ENCODE data around the gene BMP8B.

The BMP8B gene

GRCh38 chr1:39753132-39754025 lies 35.3 kb downstream of the BMP8B start:
- Mint-ChIP-seq H3K4me3 (no peak overlapping the region), H3K27ac (no peak overlapping the region), H3K27me3 (no peaks in the 10 kb centered on the region), H3K36me3 (ENCODE audit: low read depth) (peaks cover 95% of the 10 kb centered on the region), H3K4me1 (ENCODE audit: low read depth) (no peaks in the 10 kb centered on the region), H3K9me3 (no peaks in the 10 kb centered on the region)
- intact Hi-C loops (cut with micrococcal nuclease): no loop called here

GRCh38 chr1:39752703-39753102 lies 36.0 kb downstream of the BMP8B start:
- Mint-ChIP-seq H3K9me3 (no peaks in the 10 kb centered on the region), H3K4me3 (no peak overlapping the region), H3K4me1 (ENCODE audit: low read depth) (no peaks in the 10 kb centered on the region), H3K27ac (no peak overlapping the region), H3K36me3 (ENCODE audit: low read depth) (peaks cover 95% of the 10 kb centered on the region), H3K27me3 (no peaks in the 10 kb centered on the region)
- intact Hi-C loops (cut with micrococcal nuclease): no loop called here

GRCh38 chr1:39751595-39751994 lies 37.1 kb downstream of the BMP8B start:
- H3K9me3 Mint-ChIP-seq: no peaks in the 10 kb centered on the region
- H3K27me3 Mint-ChIP-seq: no peaks in the 10 kb centered on the region
- no peak overlapping the region for H3K27ac Mint-ChIP-seq
- H3K36me3 Mint-ChIP-seq (ENCODE audit: low read depth): peaks cover 98% of the 10 kb centered on the region
- no peaks in the 10 kb centered on the region for H3K4me1 Mint-ChIP-seq (ENCODE audit: low read depth)
- no peak overlapping the region for H3K4me3 Mint-ChIP-seq
- intact Hi-C loops (cut with micrococcal nuclease): no loop called here

- Mint-ChIP-seq H3K4me3 (no peak overlapping the region), H3K27ac (no peak overlapping the region), H3K27me3 (no peaks in the 10 kb centered on the region), H3K9me3 (no peaks in the 10 kb centered on the region), H3K36me3 (ENCODE audit: low read depth) (peaks cover 95% of the 10 kb centered on the region), H3K4me1 (ENCODE audit: low read depth) (peaks cover under 1% of the 10 kb centered on the region)
- intact Hi-C loops (cut with micrococcal nuclease): no loop called here
Observed at GRCh38 chr1:39745016-39745670, 43.5 kb downstream of the BMP8B start.

- Mint-ChIP-seq H3K4me3 (peak within 1 kb of the TSS; percentile 89), H3K9me3 (peaks cover 6% of the 10 kb centered on the region), H3K27ac (peak within 1 kb of the TSS; percentile 91), H3K27me3 (peaks cover 23% of the 10 kb centered on the region), H3K4me1 (ENCODE audit: low read depth) (peaks cover 13% of the 10 kb centered on the region), H3K36me3 (ENCODE audit: low read depth) (peaks cover 52% of the 10 kb centered on the region)
- intact Hi-C loops (cut with micrococcal nuclease): no loop called here
Observed at GRCh38 chr1:39738622-39739366, 49.9 kb downstream of the BMP8B start, which contains the start of gene PPIE. PPIE (plus strand) TSS chr1:39738882; CDS start chr1:39738901, 19 bp downstream.

- Mint-ChIP-seq H3K4me3 (no peak overlapping the region), H3K27me3 (peaks cover 32% of the 10 kb centered on the region), H3K27ac (no peak overlapping the region), H3K4me1 (ENCODE audit: low read depth) (peaks cover 13% of the 10 kb centered on the region), H3K36me3 (ENCODE audit: low read depth) (peaks cover 40% of the 10 kb centered on the region), H3K9me3 (peaks cover 6% of the 10 kb centered on the region)
- intact Hi-C loops (cut with micrococcal nuclease): no loop called here
Observed at GRCh38 chr1:39737546-39738169, 51.0 kb downstream of the BMP8B start.

GRCh38 chr1:39735731-39736130 lies 52.9 kb downstream of the BMP8B start:
- H3K4me3 Mint-ChIP-seq: no peak overlapping the region
- peaks cover 13% of the 10 kb centered on the region for H3K4me1 Mint-ChIP-seq (ENCODE audit: low read depth)
- H3K27me3 Mint-ChIP-seq: peaks cover 40% of the 10 kb centered on the region
- H3K27ac Mint-ChIP-seq: no peak overlapping the region
- peaks cover 22% of the 10 kb centered on the region for H3K36me3 Mint-ChIP-seq (ENCODE audit: low read depth)
- intact Hi-C loops (cut with micrococcal nuclease): no loop called here
- peaks cover 6% of the 10 kb centered on the region for H3K9me3 Mint-ChIP-seq

- intact Hi-C loops (cut with micrococcal nuclease): no loop called here
- peaks cover 6% of the 10 kb centered on the region for H3K9me3 Mint-ChIP-seq
- H3K4me1 Mint-ChIP-seq (ENCODE audit: low read depth): peaks cover 8% of the 10 kb centered on the region
- H3K27me3 Mint-ChIP-seq: peaks cover 63% of the 10 kb centered on the region
- no peak overlapping the region for H3K4me3 Mint-ChIP-seq
- no peaks in the 10 kb centered on the region for H3K36me3 Mint-ChIP-seq (ENCODE audit: low read depth)
- no peak overlapping the region for H3K27ac Mint-ChIP-seq
Observed at GRCh38 chr1:39733161-39733560, 55.5 kb downstream of the BMP8B start.

- Mint-ChIP-seq H3K4me3 (no peak overlapping the region), H3K9me3 (peaks cover 6% of the 10 kb centered on the region), H3K27me3 (peaks cover 68% of the 10 kb centered on the region), H3K36me3 (ENCODE audit: low read depth) (no peaks in the 10 kb centered on the region), H3K27ac (no peak overlapping the region), H3K4me1 (ENCODE audit: low read depth) (peaks cover 12% of the 10 kb centered on the region)
- intact Hi-C loops (cut with micrococcal nuclease): no loop called here
Observed at GRCh38 chr1:39732730-39733129, 55.9 kb downstream of the BMP8B start.

- H3K27ac Mint-ChIP-seq: no peak overlapping the region
- H3K36me3 Mint-ChIP-seq (ENCODE audit: low read depth): no peaks in the 10 kb centered on the region
- H3K4me3 Mint-ChIP-seq: no peak overlapping the region
- no peaks in the 10 kb centered on the region for H3K9me3 Mint-ChIP-seq
- intact Hi-C loops (cut with micrococcal nuclease): no loop called here
- peaks cover 14% of the 10 kb centered on the region for H3K4me1 Mint-ChIP-seq (ENCODE audit: low read depth)
- H3K27me3 Mint-ChIP-seq: peaks cover 78% of the 10 kb centered on the region
Observed at GRCh38 chr1:39729842-39730241, 58.8 kb downstream of the BMP8B start.

GRCh38 chr1:39729030-39729429 lies 59.6 kb downstream of the BMP8B start:
- Mint-ChIP-seq H3K27ac (no peak overlapping the region), H3K4me1 (ENCODE audit: low read depth) (peaks cover 14% of the 10 kb centered on the region), H3K9me3 (no peaks in the 10 kb centered on the region), H3K36me3 (ENCODE audit: low read depth) (no peaks in the 10 kb centered on the region), H3K4me3 (no peak overlapping the region), H3K27me3 (peaks cover 79% of the 10 kb centered on the region)
- intact Hi-C loops (cut with micrococcal nuclease): no loop called here

- H3K27me3 Mint-ChIP-seq: peaks cover 71% of the 10 kb centered on the region
- no peaks in the 10 kb centered on the region for H3K9me3 Mint-ChIP-seq
- peaks cover 14% of the 10 kb centered on the region for H3K4me1 Mint-ChIP-seq (ENCODE audit: low read depth)
- H3K27ac Mint-ChIP-seq: no peak overlapping the region
- H3K36me3 Mint-ChIP-seq (ENCODE audit: low read depth): no peaks in the 10 kb centered on the region
- intact Hi-C loops (cut with micrococcal nuclease): no loop called here
- no peak overlapping the region for H3K4me3 Mint-ChIP-seq
Observed at GRCh38 chr1:39727932-39728317, 60.7 kb downstream of the BMP8B start.

GRCh38 chr1:39727221-39727931 lies 61.3 kb downstream of the BMP8B start:
- H3K4me3 Mint-ChIP-seq: no peak overlapping the region
- no peaks in the 10 kb centered on the region for H3K9me3 Mint-ChIP-seq
- intact Hi-C loops (cut with micrococcal nuclease): no loop called here
- H3K4me1 Mint-ChIP-seq (ENCODE audit: low read depth): peaks cover 14% of the 10 kb centered on the region
- no peaks in the 10 kb centered on the region for H3K36me3 Mint-ChIP-seq (ENCODE audit: low read depth)
- no peak overlapping the region for H3K27ac Mint-ChIP-seq
- H3K27me3 Mint-ChIP-seq: peaks cover 68% of the 10 kb centered on the region

All from dendritic cell treated with granulocyte-macrophage colony-stimulating factor and Interleukin-4, amounts not matched to agents 40 ng/mL and 50 ng/mL, for 4 days (primary cell).